ENCODE measurements around the gene HBS1L.

Gene HBS1L

DNA sequence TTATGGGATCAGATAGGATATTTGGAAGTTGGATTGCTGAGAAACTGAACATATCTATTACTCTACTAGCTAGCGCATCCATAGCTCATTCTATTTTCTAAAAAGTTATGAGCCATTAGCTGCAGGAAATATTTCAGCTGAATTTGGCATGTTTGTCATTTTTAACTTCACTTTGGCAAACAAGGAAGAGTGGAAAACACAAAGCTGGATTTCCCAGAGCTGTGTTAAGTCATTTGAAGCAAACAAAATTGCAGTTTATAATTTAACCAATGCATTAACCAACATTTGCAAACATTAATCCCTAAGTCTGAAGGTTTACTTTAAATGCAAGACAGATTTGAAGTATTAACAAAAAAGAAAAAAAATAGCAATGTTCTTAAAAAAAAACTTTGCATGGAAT is 105.9 kb downstream of the HBS1L start:
- DNase-seq (ENCODE audit: low spot score) = no peak

GRCh38 chr6:134948142-134948541 is 106.5 kb downstream of the HBS1L start:
- DNase-seq (ENCODE audit: low spot score) = no peak

DNA sequence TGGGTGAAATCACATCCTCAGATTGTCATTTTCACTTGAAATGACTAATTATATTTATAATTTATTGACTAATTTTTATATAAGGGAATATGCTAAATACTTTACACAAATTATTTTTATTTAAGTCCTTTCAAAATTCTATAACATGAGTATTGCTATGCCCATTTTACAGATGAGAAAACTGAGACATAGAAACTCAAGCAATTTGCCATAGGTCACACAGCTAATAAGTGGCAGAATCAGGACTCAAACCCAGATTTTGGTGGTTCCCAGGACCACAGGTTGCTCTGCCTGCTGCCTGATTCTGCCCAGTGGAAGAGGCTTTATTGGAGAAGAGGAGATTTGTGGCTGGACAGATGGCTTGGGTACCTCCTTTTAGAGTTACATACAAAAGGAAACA is 109.6 kb downstream of the HBS1L start:
- DNase-seq (ENCODE audit: low spot score) = no peak

GRCh38 chr6:134943522-134944111 is 111.0 kb downstream of the HBS1L start:
- DNase-seq (ENCODE audit: low spot score) = no peak

GRCh38 chr6:134938896-134939295 is 115.7 kb downstream of the HBS1L start:
- DNase-seq (ENCODE audit: low spot score) = no peak

DNA sequence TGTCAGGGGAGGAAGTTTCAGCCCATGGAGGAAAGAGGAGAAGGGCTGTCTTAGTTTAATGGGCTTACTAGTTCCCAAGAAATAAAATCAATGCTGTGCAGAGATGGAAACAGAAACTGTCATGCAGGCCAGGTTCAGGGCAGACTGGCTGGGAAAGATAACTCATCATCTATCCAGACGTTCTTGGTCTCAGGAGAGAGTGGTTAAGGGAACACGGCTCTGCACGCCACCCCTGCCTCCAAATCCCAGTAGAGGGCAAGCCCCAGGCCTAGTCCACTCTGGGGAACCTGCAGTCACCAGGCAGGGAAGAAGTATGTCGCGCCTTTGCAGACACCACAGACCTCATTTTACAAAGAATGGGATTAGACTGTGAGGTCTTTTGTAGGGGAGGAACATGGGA is 117.2 kb downstream of the HBS1L start:
- DNase-seq (ENCODE audit: low spot score) = no peak

DNA sequence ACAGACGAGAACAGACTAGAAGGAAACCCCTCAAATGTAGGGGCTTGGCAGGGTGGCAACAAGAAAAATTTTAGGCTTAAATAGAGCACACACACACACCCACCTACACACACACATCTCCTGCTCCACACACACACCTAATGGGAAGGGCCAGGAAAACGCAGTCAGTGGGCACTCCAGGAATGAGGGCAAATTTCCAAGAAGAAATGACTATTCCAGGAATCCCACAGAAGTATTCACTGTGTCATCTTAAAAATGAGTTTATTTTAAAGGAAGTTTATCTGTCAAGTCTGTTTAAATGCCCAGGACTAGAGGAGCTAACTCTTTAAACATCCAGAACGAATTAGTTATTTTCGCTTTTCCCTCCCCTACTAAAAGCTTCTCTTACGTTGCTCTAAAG is 117.7 kb downstream of the HBS1L start:
- DNase-seq (ENCODE audit: low spot score) = no peak

GRCh38 chr6:134936476-134936875 is 118.1 kb downstream of the HBS1L start:
- DNase-seq (ENCODE audit: low spot score) = no peak

DNA sequence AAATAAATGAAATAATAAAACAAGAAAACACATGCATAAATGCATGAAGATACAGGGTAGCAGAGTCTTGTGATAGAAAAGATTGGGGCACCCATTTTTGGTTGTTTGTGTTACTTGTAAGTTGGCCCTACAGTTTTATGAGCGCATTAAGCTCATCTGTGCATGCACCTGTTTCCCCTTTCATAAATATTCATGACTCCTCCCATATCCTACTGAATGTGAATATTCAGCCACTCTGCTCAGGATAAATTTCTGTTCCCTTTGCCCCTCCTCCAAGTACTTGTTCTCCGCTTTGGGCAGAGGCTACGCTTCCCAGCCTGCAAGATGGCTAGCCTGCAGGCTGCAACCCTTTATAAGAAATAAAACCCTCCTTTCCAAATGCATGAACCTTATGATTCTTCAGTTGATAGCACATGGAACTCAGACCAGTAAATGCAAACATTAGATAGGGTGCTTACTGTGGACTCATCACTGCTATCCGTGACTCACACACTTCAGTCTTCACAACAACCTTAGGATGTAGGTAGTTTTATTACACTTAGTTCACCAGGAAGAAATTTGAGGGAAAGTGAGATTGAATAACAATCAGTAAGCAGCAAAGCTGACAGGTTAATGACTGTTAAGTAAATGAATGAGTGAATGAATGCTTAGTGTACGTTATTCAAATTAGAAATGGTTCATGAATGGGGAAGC is 119.7 kb downstream of the HBS1L start:
- DNase-seq (ENCODE audit: low spot score) = no peak

- DNase-seq (ENCODE audit: low spot score) = no peak
Measured at GRCh38 chr6:134932535-134933470, 121.8 kb downstream of the HBS1L start.

GRCh38 chr6:134932098-134932497 is 122.5 kb downstream of the HBS1L start:
- DNase-seq (ENCODE audit: low spot score) = no peak

DNA sequence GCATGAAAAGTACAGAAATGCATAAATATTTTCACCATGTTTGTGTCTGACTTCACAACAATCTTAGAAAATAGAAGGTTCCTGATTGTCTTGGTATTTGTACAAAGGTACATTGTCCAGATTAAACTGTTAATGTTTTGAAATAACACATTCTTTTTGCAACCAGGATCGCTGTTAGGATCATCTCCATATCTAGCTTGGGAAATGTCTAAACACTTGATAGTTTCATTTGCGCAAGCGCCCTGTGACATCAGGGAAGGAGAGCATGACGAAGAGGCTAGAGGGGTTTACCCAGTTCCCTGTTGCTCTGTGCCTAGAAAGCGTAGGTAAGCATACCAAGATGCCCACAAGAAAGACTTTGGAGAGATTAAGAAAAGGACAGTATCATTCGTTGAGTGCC is 124.2 kb downstream of the HBS1L start:
- no peak for DNase-seq (ENCODE audit: low spot score)

DNA sequence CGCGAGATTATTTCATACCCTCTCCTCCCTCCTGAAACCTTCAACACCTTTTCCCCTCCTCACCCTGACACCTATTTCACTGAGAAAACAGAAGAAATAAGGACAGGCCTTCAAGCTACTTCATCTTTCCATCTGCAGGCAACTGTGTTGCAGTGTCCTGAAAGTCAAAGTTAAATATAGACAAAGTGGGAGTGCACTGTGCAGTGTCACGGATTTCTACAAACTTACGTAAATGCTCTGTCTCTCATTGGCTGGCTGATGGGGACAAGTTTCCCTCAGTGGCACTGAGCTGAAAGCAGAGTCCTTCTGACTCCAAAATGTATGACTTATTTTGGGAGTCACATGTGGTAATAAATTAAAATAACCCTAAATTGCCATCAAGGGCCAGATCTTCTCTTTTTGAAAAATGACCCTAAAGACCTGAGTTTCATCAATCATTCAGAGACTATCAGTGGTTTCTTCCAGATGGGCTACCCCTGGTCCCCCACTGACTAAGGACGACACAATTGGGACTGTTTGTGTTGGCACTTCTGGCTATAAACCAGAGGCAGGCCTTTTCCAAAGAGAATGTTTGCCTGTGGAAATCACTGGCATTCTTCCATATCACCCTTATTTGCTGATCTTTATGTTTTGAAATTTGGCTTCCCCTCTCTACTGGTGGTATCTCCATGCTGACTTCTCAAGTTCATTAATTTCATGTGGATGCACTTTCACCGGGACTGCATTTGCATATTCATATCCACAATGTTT is 126.3 kb downstream of the HBS1L start:
- no peak for DNase-seq (ENCODE audit: low spot score)

DNA sequence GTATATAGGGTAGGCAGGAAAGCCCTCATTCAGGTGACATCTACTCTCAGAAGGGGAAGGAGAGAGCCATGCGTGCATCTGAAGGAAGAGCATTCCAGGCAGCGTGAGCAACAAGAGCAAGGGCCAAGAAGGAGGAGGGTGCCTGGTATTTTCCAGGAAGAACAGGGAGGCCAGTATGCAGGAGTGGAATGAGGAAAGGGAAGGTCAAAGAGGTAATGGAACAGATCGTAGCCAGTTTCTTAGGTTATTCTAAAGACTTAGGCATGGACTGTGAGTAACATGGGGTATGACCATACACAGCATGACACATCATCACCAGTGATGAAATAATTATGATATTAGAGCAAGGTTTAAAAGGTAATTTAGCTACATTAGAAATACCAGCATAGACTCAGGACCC is 128.8 kb downstream of the HBS1L start:
- DNase-seq (ENCODE audit: low spot score) = peak; percentile 6

- DNase-seq (ENCODE audit: low spot score) = no peak
Measured at GRCh38 chr6:134921721-134922261, 132.8 kb downstream of the HBS1L start.

GRCh38 chr6:134921276-134921675 is 133.3 kb downstream of the HBS1L start:
- no peak for DNase-seq (ENCODE audit: low spot score)

GRCh38 chr6:134920422-134920821 is 134.2 kb downstream of the HBS1L start:
- DNase-seq (ENCODE audit: low spot score) = no peak

- no peak for DNase-seq (ENCODE audit: low spot score)
Measured at GRCh38 chr6:134918418-134918961, 136.1 kb downstream of the HBS1L start.

DNA sequence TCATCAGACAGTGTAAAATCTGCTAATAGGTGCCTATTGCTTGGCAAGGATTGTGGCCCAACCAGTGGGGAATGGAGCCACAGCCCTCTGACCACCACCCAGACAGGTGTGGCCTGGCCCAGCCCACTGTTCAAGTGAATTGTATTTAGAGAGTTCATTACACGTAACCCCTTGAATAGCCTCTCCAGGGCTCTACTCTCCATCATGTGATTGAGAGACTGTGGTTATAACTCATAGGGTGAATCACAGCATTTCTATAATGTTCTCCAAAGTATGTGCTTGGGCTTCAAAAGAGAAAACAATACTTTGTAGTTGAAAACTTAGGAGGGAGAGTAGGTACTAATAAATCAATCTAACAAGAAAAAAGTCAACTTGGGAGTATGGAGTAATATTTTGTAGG is 143.1 kb downstream of the HBS1L start:
- DNase-seq (ENCODE audit: low spot score) = no peak

GRCh38 chr6:134910593-134910935 is 144.1 kb downstream of the HBS1L start:
- DNase-seq (ENCODE audit: low spot score) = no peak
